ENCODE measurements around the gene SPEN.

SPEN gene

GRCh38 chr1:15950302-15950701 is 102.8 kb downstream of the SPEN start:
- no peak for DNase-seq

- peak; percentile 50 for DNase-seq
Measured at GRCh38 chr1:15950763-15951295, 103.3 kb downstream of the SPEN start.

- DNase-seq, result peak; percentile 52
Measured at GRCh38 chr1:15951341-15952153, 104.0 kb downstream of the SPEN start.

- no peak for DNase-seq
Measured at GRCh38 chr1:15952317-15953258, 105.1 kb downstream of the SPEN start.

- DNase-seq, result no peak
Measured at GRCh38 chr1:15953294-15953771, 105.8 kb downstream of the SPEN start.

GRCh38 chr1:15953791-15954241 is 106.3 kb downstream of the SPEN start:
- DNase-seq, result no peak

GRCh38 chr1:15954316-15954715 is 106.8 kb downstream of the SPEN start:
- DNase-seq, result no peak

- no peak for DNase-seq
Measured at GRCh38 chr1:15955552-15955951, 108.0 kb downstream of the SPEN start.

GRCh38 chr1:15956150-15956549 is 108.6 kb downstream of the SPEN start:
- DNase-seq, result no peak

GRCh38 chr1:15957221-15958095 is 110.0 kb downstream of the SPEN start:
- DNase-seq, result no peak

GRCh38 chr1:15958111-15958510 is 110.6 kb downstream of the SPEN start:
- no peak for DNase-seq

- no peak for DNase-seq
Measured at GRCh38 chr1:15958793-15959192, 111.3 kb downstream of the SPEN start.

GRCh38 chr1:15959424-15959823 is 111.9 kb downstream of the SPEN start:
- no peak for DNase-seq

- DNase-seq, result no peak
Measured at GRCh38 chr1:15959827-15960446, 112.4 kb downstream of the SPEN start.

- no peak for DNase-seq
Measured at GRCh38 chr1:15960808-15961207, 113.3 kb downstream of the SPEN start.

GRCh38 chr1:15961492-15961891 is 114.0 kb downstream of the SPEN start:
- no peak for DNase-seq

- DNase-seq, result no peak
Measured at GRCh38 chr1:15962176-15962575, 114.7 kb downstream of the SPEN start.

- DNase-seq, result no peak
Measured at GRCh38 chr1:15962671-15963362, 115.3 kb downstream of the SPEN start.

- no peak for DNase-seq
Measured at GRCh38 chr1:15963363-15963967, 116.0 kb downstream of the SPEN start.

GRCh38 chr1:15963968-15964648 is 116.6 kb downstream of the SPEN start:
- no peak for DNase-seq
